Activated CD4-positive, alpha-beta T cell treated with anti-CD3 and anti-CD28 coated beads, Interleukin-2, amount 10 ng/mL, durations not matched to agents 7 days and 5 days (primary cell): ENCODE data around the gene HCN3. TPM values are rescaled to one million over a fixed set of nuclear protein-coding genes. Genes with fewer than 3 reads are reported as not detected.
"Not testable (repeated sequence)": the region's sequence is repeated elsewhere in the genome, so short reads cannot be mapped to it uniquely, and the experiment has no call there.

ENCODE experiments used
- CTCF ChIA-PET: fragments of 350-600 bp; sonication (Branson Sonifier 250); formaldehyde crosslinking; loops from one replicate; lab custom pipeline; 2021; ENCODE audit warnings: antibody characterized with exemption; lab: Charles Lee
- POLR2A ChIA-PET: fragments of 350-600 bp; sonication (Branson Sonifier 250); formaldehyde crosslinking; loops from one replicate; lab custom pipeline; 2021; ENCODE audit warnings: antibody characterized with exemption; lab: Charles Lee
- DNase-seq: peaks from one replicate; pipeline ENCODE4 v3.0.0-alpha.2; 2020
- H3K27ac Mint-ChIP-seq: one replicate; pipeline ENCODE4 v1.8.0; 2021; ENCODE audit warnings: mild to moderate bottlenecking, moderate library complexity, mixed read lengths
- H3K27me3 Mint-ChIP-seq: one replicate; pipeline ENCODE4 v1.8.0; 2021; ENCODE audit warnings: mixed read lengths
- H3K36me3 Mint-ChIP-seq: one replicate; pipeline ENCODE4 v1.8.0; 2021; ENCODE audit warnings: low read depth, mixed read lengths
- H3K4me1 Mint-ChIP-seq: one replicate; pipeline ENCODE4 v1.8.0; 2021; ENCODE audit warnings: mixed read lengths
- H3K4me3 Mint-ChIP-seq: one replicate; pipeline ENCODE4 v1.8.0; 2021; ENCODE audit warnings: mild to moderate bottlenecking, moderate library complexity, mixed read lengths
- H3K9me3 Mint-ChIP-seq: one replicate; pipeline ENCODE4 v1.8.0; 2021; ENCODE audit warnings: mixed read lengths
- total RNA-seq, 2 experiments: library from RNA; stranded (reverse); gene quantifications; one replicate each; pipeline ENCODE4 v1.2.3, GENCODE V29; 2021

Gene HCN3
- total RNA-seq, 2 experiments from 2014 or later, result 2.5 to 3.4 TPM

DNA sequence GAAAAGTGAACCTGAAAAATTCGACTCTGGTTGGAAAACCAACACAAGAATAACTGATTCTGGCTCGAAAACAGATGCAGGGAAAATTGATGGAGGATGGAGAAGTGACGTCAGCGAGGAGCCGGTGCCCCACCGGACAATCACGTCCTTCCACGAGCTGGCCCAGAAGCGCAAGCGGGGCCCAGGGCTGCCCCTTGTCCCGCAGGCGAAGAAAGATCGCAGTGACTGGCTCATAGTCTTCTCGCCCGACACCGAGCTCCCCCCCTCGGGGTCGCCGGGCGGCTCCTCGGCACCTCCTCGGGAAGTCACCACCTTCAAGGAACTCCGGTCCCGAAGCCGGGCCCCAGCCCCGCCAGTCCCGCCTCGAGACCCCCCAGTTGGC is 45.3 kb downstream of the HCN3 start:
- Mint-ChIP-seq H3K27ac (no peak overlapping the region), H3K27me3 (no peaks in the 10 kb centered on the region), H3K4me1 (peaks cover 54% of the 10 kb centered on the region), H3K9me3 (no peaks in the 10 kb centered on the region), H3K4me3 (peak overlapping the region; percentile 65), H3K36me3 (peaks cover 14% of the 10 kb centered on the region)
- CTCF ChIA-PET, result interaction anchor here (0.6 to 5.4 kb wide), 9 partner anchors 9 to 1080 kb away, joined by 3 to 60 read pairs (median 4); partner anchors contain the start of genes FDPS, HCN3 and PKLR
- POLR2A ChIA-PET, result no interaction called here
- DNase-seq, result no peak

- Mint-ChIP-seq H3K36me3 (peaks cover 10% of the 10 kb centered on the region), H3K27ac (peak overlapping the region; percentile 85), H3K4me3 (peak overlapping the region; percentile 86), H3K27me3 (no peaks in the 10 kb centered on the region), H3K4me1 (peaks cover 57% of the 10 kb centered on the region), H3K9me3 (no peaks in the 10 kb centered on the region)
- peak; percentile 88 for DNase-seq
- ChIA-PET POLR2A (interaction anchor here (0.6 to 1.0 kb wide), 2 partner anchors 62 to 153 kb away, joined by 3 to 4 read pairs; no protein-coding TSS in a partner anchor), CTCF (interaction anchor here (0.5 to 5.4 kb wide), 34 partner anchors 9 to 1080 kb away, joined by 3 to 60 read pairs (median 4); partner anchors contain the start of genes ENTREP3, FDPS, HCN3 and KRTCAP2)
Measured at GRCh38 chr1:155322953-155323728, 45.9 kb downstream of the HCN3 start.

GRCh38 chr1:155323729-155324036 is 46.4 kb downstream of the HCN3 start:
- H3K9me3 Mint-ChIP-seq, result no peaks in the 10 kb centered on the region
- peak; percentile 84 for DNase-seq
- H3K4me3 Mint-ChIP-seq, result peak overlapping the region; percentile 86

DNA sequence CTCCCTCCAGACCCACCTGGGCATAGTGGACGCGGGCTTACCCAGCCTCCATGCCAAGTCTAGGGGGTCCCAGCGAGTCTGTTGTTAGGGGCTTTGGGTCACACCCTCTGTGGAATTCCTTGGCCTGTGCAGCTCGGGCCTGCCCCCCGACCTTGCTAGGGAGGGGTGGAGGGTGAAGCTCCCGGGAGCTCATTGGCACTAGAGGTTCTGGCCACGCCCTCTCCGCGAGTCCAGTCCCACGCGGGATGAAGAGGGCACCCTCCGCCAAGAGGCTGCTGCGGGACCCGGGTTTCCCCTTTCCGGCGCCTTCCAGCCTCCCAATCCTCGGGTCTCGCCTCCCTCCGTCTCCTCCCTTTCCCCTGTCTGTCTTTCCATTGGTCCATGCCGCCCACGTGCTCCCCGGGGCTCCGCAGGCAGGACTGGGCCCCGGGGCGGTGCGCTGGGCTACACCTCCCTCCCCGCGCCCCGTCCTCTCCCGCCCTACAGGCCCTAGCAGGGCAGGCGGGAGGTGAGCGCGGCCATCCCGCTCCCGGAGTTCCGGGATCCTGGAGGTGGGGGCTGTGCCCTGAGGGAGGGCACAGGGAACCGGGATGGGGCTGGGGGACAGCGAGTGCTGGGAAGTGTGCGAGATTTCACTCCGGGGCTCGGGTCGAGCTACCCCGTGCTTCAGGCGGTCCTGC is 46.9 kb downstream of the HCN3 start:
- H3K27me3 Mint-ChIP-seq, result no peaks in the 10 kb centered on the region
- CTCF ChIA-PET, result interaction anchor here (0.6 to 5.4 kb wide), 28 partner anchors 10 to 652 kb away, joined by 3 to 60 read pairs (median 4); partner anchors contain the start of genes ENTREP3, FDPS, KRTCAP2 and SCAMP3
- POLR2A ChIA-PET, result interaction anchor here (1.0 kb wide), 1 partner anchor 63 kb away, joined by 3 read pairs; no protein-coding TSS in a partner anchor
- peaks cover 50% of the 10 kb centered on the region for H3K4me1 Mint-ChIP-seq
- peak overlapping the region; percentile 85 for H3K27ac Mint-ChIP-seq
- DNase-seq, result peak; percentile 91
- peak overlapping the region; percentile 86 for H3K4me3 Mint-ChIP-seq
- no peaks in the 10 kb centered on the region for H3K9me3 Mint-ChIP-seq
- H3K36me3 Mint-ChIP-seq, result peaks cover 4% of the 10 kb centered on the region

More at GRCh38 chr1:155323729-155324036, 46.4 kb downstream of the HCN3 start:
- H3K27me3 Mint-ChIP-seq, result no peaks in the 10 kb centered on the region
- H3K27ac Mint-ChIP-seq, result peak overlapping the region; percentile 85
- POLR2A ChIA-PET, result interaction anchor here (0.6 to 1.0 kb wide), 2 partner anchors 62 to 153 kb away, joined by 3 to 4 read pairs; no protein-coding TSS in a partner anchor
- peaks cover 55% of the 10 kb centered on the region for H3K4me1 Mint-ChIP-seq
- CTCF ChIA-PET, result interaction anchor here (0.5 to 5.4 kb wide), 31 partner anchors 10 to 653 kb away, joined by 3 to 60 read pairs (median 4); partner anchors contain the start of genes ENTREP3, FDPS, KRTCAP2 and SCAMP3
- H3K36me3 Mint-ChIP-seq, result peaks cover 7% of the 10 kb centered on the region

- no peak for DNase-seq
- POLR2A ChIA-PET, result no interaction called here
- Mint-ChIP-seq H3K36me3 (peaks cover 3% of the 10 kb centered on the region), H3K27me3 (no peaks in the 10 kb centered on the region), H3K9me3 (no peaks in the 10 kb centered on the region), H3K4me1 (peaks cover 42% of the 10 kb centered on the region), H3K4me3 (peak overlapping the region; percentile 86), H3K27ac (peak overlapping the region; percentile 13)
- CTCF ChIA-PET, result interaction anchor here (1.3 to 5.4 kb wide), 6 partner anchors 9 to 74 kb away, joined by 4 to 60 read pairs (median 14); partner anchors contain the start of gene FDPS
Measured at GRCh38 chr1:155324717-155325602, 47.7 kb downstream of the HCN3 start.

DNA sequence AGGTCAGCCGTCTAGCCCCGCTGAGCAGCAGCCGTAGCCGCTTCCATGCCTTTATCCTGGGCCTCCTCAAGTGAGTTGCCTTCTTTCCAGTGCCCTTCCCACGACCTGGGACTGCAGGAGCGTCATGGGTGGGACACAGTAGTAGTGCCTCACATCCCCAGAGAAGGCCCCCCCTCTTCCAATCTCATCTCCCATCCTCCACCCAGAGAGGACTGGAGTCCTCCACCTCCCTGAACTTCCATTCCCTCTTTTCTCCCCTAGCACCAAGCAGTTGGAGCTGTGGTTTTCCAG is 48.3 kb downstream of the HCN3 start:
- CTCF ChIA-PET, result interaction anchor here (5.4 kb wide), 1 partner anchor 75 kb away, joined by 60 read pairs; no protein-coding TSS in a partner anchor
- no peaks in the 10 kb centered on the region for H3K9me3 Mint-ChIP-seq
- DNase-seq, result no peak
- no peaks in the 10 kb centered on the region for H3K27me3 Mint-ChIP-seq
- H3K4me1 Mint-ChIP-seq, result peaks cover 37% of the 10 kb centered on the region
- POLR2A ChIA-PET, result no interaction called here
- H3K27ac Mint-ChIP-seq, result peak overlapping the region; percentile 5
- H3K36me3 Mint-ChIP-seq, result peaks cover 8% of the 10 kb centered on the region
- peak overlapping the region; percentile 65 for H3K4me3 Mint-ChIP-seq

DNA sequence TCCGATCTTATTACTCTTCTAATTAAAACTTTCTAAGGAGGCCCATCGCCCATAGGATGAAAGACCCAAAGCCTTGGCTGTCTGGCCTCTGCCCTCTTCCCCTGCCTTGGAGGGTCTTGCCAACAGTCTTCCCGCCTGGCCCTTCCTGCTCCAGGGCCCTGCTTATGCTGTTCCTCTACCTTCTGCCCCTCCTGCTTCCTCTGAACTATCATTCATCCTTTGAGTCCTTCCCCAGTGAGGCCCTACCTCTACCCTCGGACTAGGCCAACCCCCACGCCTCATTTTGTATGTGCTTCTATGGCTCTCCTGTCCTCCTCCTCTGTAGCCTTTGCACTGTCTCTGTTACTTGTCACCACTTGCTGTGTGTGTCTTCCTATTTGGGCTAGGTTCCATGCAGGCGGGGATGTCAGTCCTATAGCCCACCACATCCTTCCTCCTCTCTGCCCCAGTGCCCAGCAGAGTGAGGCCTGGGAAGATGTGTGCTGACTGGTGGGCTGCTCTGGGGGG is 48.8 kb downstream of the HCN3 start:
- ChIA-PET CTCF (interaction anchor here (0.6 to 1.4 kb wide), 2 partner anchors 8 to 499 kb away, joined by 3 read pairs; no protein-coding TSS in a partner anchor), POLR2A (no interaction called here)
- H3K9me3 Mint-ChIP-seq, result no peaks in the 10 kb centered on the region
- peaks cover 34% of the 10 kb centered on the region for H3K4me1 Mint-ChIP-seq
- H3K4me3 Mint-ChIP-seq, result peak overlapping the region; percentile 65
- H3K27me3 Mint-ChIP-seq, result no peaks in the 10 kb centered on the region
- H3K27ac Mint-ChIP-seq, result peak overlapping the region; percentile 5
- no peak for DNase-seq
- H3K36me3 Mint-ChIP-seq, result peaks cover 13% of the 10 kb centered on the region

DNA sequence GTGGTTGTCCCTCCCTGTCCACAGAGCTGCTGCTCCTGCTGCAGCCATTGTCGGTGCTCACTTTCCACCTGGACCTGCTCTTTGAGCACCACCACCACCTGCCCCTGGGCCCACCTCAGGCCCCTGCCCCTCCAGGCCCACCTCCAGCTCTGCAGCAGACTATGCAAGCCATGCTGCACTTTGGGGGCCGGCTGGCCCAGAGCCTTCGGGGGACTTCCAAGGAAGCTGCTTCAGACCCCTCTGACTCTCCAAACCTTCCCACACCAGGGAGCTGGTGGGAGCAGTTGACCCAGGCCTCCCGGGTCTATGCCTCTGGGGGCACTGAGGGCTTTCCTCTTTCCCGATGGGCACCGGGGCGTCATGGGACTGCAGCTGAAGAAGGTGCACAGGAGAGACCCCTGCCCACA is 49.4 kb downstream of the HCN3 start:
- Mint-ChIP-seq H3K27me3 (no peaks in the 10 kb centered on the region), H3K9me3 (no peaks in the 10 kb centered on the region), H3K4me1 (peaks cover 29% of the 10 kb centered on the region), H3K4me3 (peak overlapping the region; percentile 65), H3K36me3 (peaks cover 16% of the 10 kb centered on the region), H3K27ac (no peak overlapping the region)
- ChIA-PET CTCF (interaction anchor here (0.6 to 2.0 kb wide), 3 partner anchors 9 to 499 kb away, joined by 3 to 8 read pairs (median 3); no protein-coding TSS in a partner anchor), POLR2A (no interaction called here)
- no peak for DNase-seq

DNA sequence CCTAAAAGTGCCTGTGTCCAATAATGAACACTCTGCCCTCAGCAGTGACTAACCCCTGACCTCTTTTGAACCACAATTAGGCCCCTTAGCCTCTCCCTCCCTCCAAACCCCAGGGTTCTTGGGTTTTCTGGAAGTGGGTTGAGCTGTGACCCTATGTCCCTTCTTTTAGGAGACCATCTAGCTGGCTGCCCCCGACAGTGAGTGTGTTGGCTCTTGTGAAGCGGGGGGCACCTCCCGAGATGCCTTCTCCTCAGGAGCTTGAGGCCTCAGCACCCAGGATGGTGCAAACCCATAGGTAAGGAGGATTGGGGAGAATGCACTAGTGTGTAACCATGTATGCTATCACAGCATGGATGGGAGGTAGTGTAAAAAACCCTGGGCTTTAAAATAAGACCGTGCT is 50.7 kb downstream of the HCN3 start:
- Mint-ChIP-seq H3K27ac (peak overlapping the region; percentile 38), H3K36me3 (peaks cover 16% of the 10 kb centered on the region), H3K4me1 (peaks cover 19% of the 10 kb centered on the region), H3K27me3 (no peaks in the 10 kb centered on the region), H3K4me3 (no peak overlapping the region), H3K9me3 (no peaks in the 10 kb centered on the region)
- no peak for DNase-seq
- CTCF ChIA-PET, result interaction anchor here (0.6 to 2.0 kb wide), 6 partner anchors 12 to 78 kb away, joined by 3 to 8 read pairs (median 4); partner anchors contain the start of gene SCAMP3
- POLR2A ChIA-PET, result no interaction called here

- ChIA-PET CTCF (interaction anchor here (1.0 to 1.4 kb wide), 4 partner anchors 19 to 78 kb away, joined by 3 to 4 read pairs (median 4); partner anchors contain the start of gene SCAMP3), POLR2A (interaction anchor here (0.6 kb wide), 1 partner anchor 257 kb away, joined by 3 read pairs; no protein-coding TSS in a partner anchor)
- H3K27ac Mint-ChIP-seq, H3K9me3 Mint-ChIP-seq, H3K4me3 Mint-ChIP-seq, DNase-seq, H3K27me3 Mint-ChIP-seq: not testable (repeated sequence)
- Mint-ChIP-seq H3K36me3 (peaks cover 22% of the 10 kb centered on the region), H3K4me1 (peaks cover 19% of the 10 kb centered on the region)
Measured at GRCh38 chr1:155328856-155329255, 51.6 kb downstream of the HCN3 start.

- Mint-ChIP-seq H3K27me3 (no peaks in the 10 kb centered on the region), H3K36me3 (peaks cover 24% of the 10 kb centered on the region), H3K9me3 (no peaks in the 10 kb centered on the region), H3K4me1 (peaks cover 17% of the 10 kb centered on the region), H3K27ac (no peak overlapping the region), H3K4me3 (no peak overlapping the region)
- DNase-seq, result no peak
- POLR2A ChIA-PET, result no interaction called here
- CTCF ChIA-PET, result interaction anchor here (1.4 kb wide), 1 partner anchor 79 kb away, joined by 4 read pairs; no protein-coding TSS in a partner anchor
Measured at GRCh38 chr1:155329980-155330598, 52.8 kb downstream of the HCN3 start.
